DOHH2 (cell line): ENCODE results near the gene C1QTNF2.

Experiments used
- H3F3A ChIP-seq: fragments of 200-600 bp; sonication (generic), shearing (Covaris generic); 2 replicates; pipeline ENCODE4 v1.6.0; 2016; ENCODE audit warnings: antibody characterized with exemption, mild to moderate bottlenecking; ENCODE audit not compliant: control insufficient read depth, insufficient read depth
- H3K27ac ChIP-seq: fragments of 200-600 bp; sonication (generic); 2 replicates; pipeline ENCODE4 v1.5.1; 2014; ENCODE audit warnings: low read depth, mild to moderate bottlenecking, low read length, moderate library complexity
- H3K27me3 ChIP-seq: fragments of 200-600 bp; sonication (generic); 2 replicates; pipeline ENCODE4 v1.6.1; 2014; ENCODE audit warnings: mild to moderate bottlenecking, low read length, mixed read lengths; ENCODE audit not compliant: control insufficient read depth
- H3K36me3 ChIP-seq: fragments of 200-600 bp; sonication (generic); 2 replicates; pipeline ENCODE4 v1.6.1; 2014; ENCODE audit warnings: mild to moderate bottlenecking, low read length, moderate library complexity, mixed read lengths; ENCODE audit not compliant: control insufficient read depth
- H3K4me1 ChIP-seq: fragments of 200-600 bp; sonication (generic); 2 replicates; pipeline ENCODE4 v1.6.1; 2014; ENCODE audit warnings: mild to moderate bottlenecking, low read length, mixed read lengths; ENCODE audit not compliant: control insufficient read depth
- H3K4me2 ChIP-seq: fragments of 200-600 bp; sonication (generic); 2 replicates; pipeline ENCODE4 v1.6.0; 2014; ENCODE audit warnings: mild to moderate bottlenecking, low read length, moderate library complexity
- H3K4me3 ChIP-seq: fragments of 200-600 bp; sonication (generic); 2 replicates; pipeline ENCODE4 v1.5.1; 2014; ENCODE audit warnings: mild to moderate bottlenecking, low read length, mixed read lengths
- H3K79me2 ChIP-seq: fragments of 200-600 bp; sonication (generic); 2 replicates; pipeline ENCODE4 v1.6.1; 2014; ENCODE audit warnings: mild to moderate bottlenecking, low read length, mixed read lengths; ENCODE audit not compliant: control insufficient read depth
- H3K9me2 ChIP-seq: fragments of 200-600 bp; sonication (generic); replicated peaks from 2 replicates; pipeline ENCODE4 v1.6.1; 2014; ENCODE audit warnings: mild to moderate bottlenecking, low read length, mixed read lengths; ENCODE audit not compliant: control insufficient read depth
- H3K9me3 ChIP-seq: fragments of 200-600 bp; sonication (generic); 2 replicates; pipeline ENCODE4 v1.6.1; 2014; ENCODE audit warnings: antibody characterized with exemption, low read length, mixed read lengths; ENCODE audit not compliant: control insufficient read depth, insufficient read depth
- H4K20me1 ChIP-seq: fragments of 200-600 bp; sonication (generic); 2 replicates; pipeline ENCODE4 v1.6.0; 2014; ENCODE audit warnings: low read depth, mild to moderate bottlenecking, antibody characterized with exemption, low read length, moderate library complexity; ENCODE audit not compliant: control insufficient read depth, insufficient read depth
- EZH2phosphoT487 ChIP-seq: fragments of 200-600 bp; sonication (generic); IDR thresholded peaks from 2 replicates; pipeline ENCODE4 v1.6.1; 2017; ENCODE audit warnings: borderline replicate concordance, mild to moderate bottlenecking, antibody characterized with exemption, low read length, moderate library complexity, mixed read lengths
- TF ChIP-seq, protein P1 (sequence below): fragments of 200-600 bp; sonication (generic); IDR thresholded peaks from one replicate; pipeline ENCODE4 v1.5.1; 2014; ENCODE audit warnings: antibody characterized with exemption, mild to moderate bottlenecking, low read depth, low read length; ENCODE audit not compliant: poor library complexity, severe bottlenecking

The C1QTNF2 gene

DNA sequence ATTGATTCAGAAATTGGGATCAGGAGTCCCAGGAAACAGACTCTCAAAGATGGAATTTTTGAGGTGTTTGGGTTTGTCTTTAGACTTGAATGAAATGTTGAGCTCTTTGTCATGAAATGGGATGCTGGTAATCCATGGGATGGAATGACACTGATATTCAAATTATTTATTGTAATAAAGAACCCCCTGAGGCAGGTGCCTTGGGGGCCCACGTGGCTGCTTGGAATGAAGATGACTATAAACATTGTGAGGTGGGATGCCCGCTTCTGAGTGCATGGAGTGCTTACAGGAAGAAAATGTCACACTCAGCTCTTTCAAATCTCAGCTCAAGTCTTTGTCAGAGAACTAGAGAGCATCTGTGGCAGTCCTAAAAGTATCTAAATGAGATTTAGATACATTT lies 9.6 kb upstream of the C1QTNF2 start:
- peaks cover 7% of the 10 kb centered on the region for H3K27me3 ChIP-seq
- H3K36me3 ChIP-seq: no peaks in the 10 kb centered on the region
- H3K9me2 ChIP-seq: no peaks in the 10 kb centered on the region
- H3K4me2 ChIP-seq: no peak overlapping the region
- H3K79me2 ChIP-seq: no peaks in the 10 kb centered on the region
- no peak overlapping the region for H3K4me3 ChIP-seq
- TF ChIP-seq, protein P1, sequence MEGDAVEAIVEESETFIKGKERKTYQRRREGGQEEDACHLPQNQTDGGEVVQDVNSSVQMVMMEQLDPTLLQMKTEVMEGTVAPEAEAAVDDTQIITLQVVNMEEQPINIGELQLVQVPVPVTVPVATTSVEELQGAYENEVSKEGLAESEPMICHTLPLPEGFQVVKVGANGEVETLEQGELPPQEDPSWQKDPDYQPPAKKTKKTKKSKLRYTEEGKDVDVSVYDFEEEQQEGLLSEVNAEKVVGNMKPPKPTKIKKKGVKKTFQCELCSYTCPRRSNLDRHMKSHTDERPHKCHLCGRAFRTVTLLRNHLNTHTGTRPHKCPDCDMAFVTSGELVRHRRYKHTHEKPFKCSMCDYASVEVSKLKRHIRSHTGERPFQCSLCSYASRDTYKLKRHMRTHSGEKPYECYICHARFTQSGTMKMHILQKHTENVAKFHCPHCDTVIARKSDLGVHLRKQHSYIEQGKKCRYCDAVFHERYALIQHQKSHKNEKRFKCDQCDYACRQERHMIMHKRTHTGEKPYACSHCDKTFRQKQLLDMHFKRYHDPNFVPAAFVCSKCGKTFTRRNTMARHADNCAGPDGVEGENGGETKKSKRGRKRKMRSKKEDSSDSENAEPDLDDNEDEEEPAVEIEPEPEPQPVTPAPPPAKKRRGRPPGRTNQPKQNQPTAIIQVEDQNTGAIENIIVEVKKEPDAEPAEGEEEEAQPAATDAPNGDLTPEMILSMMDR: no peak
- TF ChIP-seq EZH2phosphoT487: no peak
- H3K9me3 ChIP-seq: no peaks in the 10 kb centered on the region
- peaks cover 48% of the 10 kb centered on the region for H3K4me1 ChIP-seq
- no peak overlapping the region for H3K27ac ChIP-seq
- no peaks in the 10 kb centered on the region for H4K20me1 ChIP-seq
- peaks cover 6% of the 10 kb centered on the region; the same call in 1 of the 2 replicates for H3F3A ChIP-seq

DNA sequence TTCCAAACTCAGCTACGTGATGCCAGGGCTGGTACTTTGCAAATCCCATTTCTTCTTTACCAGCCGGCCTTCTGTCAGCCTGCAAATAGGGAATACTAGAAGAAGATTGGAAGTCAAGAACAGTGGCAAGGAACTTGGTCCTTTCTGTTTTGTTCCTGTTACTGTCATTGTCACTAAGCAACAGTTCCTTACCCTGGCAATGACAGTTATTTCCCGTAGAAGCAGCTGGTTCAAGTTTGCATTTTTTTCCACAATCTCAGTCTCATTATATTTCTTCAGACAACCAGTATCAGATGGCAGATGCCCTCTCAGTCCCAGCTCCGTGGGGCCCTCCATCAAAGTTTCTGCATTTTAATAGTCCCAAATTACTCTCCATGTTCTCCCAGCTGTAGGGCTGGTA lies 9.1 kb upstream of the C1QTNF2 start:
- no peaks in the 10 kb centered on the region for H4K20me1 ChIP-seq
- peaks cover 45% of the 10 kb centered on the region for H3K4me1 ChIP-seq
- TF ChIP-seq EZH2phosphoT487: no peak
- TF ChIP-seq, protein P1: no peak
- no peak overlapping the region for H3K27ac ChIP-seq
- H3K79me2 ChIP-seq: no peaks in the 10 kb centered on the region
- H3K27me3 ChIP-seq: peaks cover 10% of the 10 kb centered on the region
- H3K9me3 ChIP-seq: no peaks in the 10 kb centered on the region
- no peak overlapping the region for H3K4me3 ChIP-seq
- no peak overlapping the region for H3K4me2 ChIP-seq
- no peaks in the 10 kb centered on the region for H3K36me3 ChIP-seq
- H3K9me2 ChIP-seq: no peaks in the 10 kb centered on the region
- H3F3A ChIP-seq: peaks cover 4% of the 10 kb centered on the region; the same call in 1 of the 2 replicates

DNA sequence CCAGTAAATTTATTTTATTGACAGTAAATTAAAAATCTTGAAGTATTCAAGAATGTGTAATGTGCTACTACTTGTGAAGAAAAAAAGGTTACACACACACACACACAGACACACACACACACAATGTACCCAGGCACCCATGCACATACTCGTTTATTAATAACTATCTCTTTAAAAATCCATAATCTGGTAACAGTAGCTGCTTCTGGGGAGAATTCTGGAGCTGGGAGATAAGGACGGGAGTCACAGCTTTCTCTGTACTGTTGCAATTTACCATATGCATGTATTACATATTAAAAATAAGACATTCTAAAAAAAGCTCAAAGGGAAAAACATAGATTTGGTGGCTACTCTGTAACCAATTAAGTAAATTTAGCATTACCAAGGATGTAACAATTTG lies 7.9 kb upstream of the C1QTNF2 start:
- Histone ChIP-seq H3K9me3 (no peaks in the 10 kb centered on the region), H3K4me2 (no peak overlapping the region), H3K36me3 (no peaks in the 10 kb centered on the region), H3K4me1 (peaks cover 34% of the 10 kb centered on the region), H3K79me2 (no peaks in the 10 kb centered on the region), H3K9me2 (no peaks in the 10 kb centered on the region), H3K27ac (no peak overlapping the region), H4K20me1 (no peaks in the 10 kb centered on the region), H3K27me3 (peaks cover 16% of the 10 kb centered on the region), H3F3A (peaks cover 4% of the 10 kb centered on the region; the same call in 1 of the 2 replicates), H3K4me3 (no peak overlapping the region)
- TF ChIP-seq, protein P1: no peak
- no peak for TF ChIP-seq EZH2phosphoT487
